Osteoblast (primary cell): Measurements from ENCODE around the gene METTL27. TPM values are rescaled to one million over a fixed set of nuclear protein-coding genes. Genes with fewer than 3 reads are reported as not detected.

Experiments used
- DNase-seq: peaks from one replicate; pipeline ENCODE4 v3.0.0; 2011; ENCODE audit warnings: low spot score, mixed read lengths; ENCODE audit not compliant: insufficient read length; ENCODE audit errors: missing footprints
- H2AFZ ChIP-seq: 2 replicates; pipeline ENCODE4 v1.6.0; 2011; ENCODE audit warnings: mild to moderate bottlenecking, low read length
- H3K27ac ChIP-seq: 2 replicates; pipeline ENCODE4 v1.5.1; 2011; ENCODE audit warnings: mild to moderate bottlenecking, low read depth, low read length, moderate library complexity
- H3K27me3 ChIP-seq: 2 replicates; pipeline ENCODE4 v1.6.0; 2012; ENCODE audit warnings: mild to moderate bottlenecking, control low read depth, inconsistent platforms, low read length, moderate library complexity; ENCODE audit not compliant: insufficient read depth
- H3K36me3 ChIP-seq: 2 replicates; pipeline ENCODE4 v1.5.1; 2011; ENCODE audit warnings: mild to moderate bottlenecking, low read length, control low read depth, moderate library complexity; ENCODE audit not compliant: insufficient read depth
- H3K4me1 ChIP-seq: 2 replicates; pipeline ENCODE4 v1.5.1; 2011; ENCODE audit warnings: mild to moderate bottlenecking, low read length, control low read depth, moderate library complexity; ENCODE audit not compliant: insufficient read depth
- H3K4me2 ChIP-seq: 2 replicates; pipeline ENCODE4 v1.6.0; 2011; ENCODE audit warnings: mild to moderate bottlenecking, low read length; ENCODE audit not compliant: insufficient read depth
- H3K4me3 ChIP-seq: fragments of 200-600 bp; sonication (generic); 3 replicates; pipeline ENCODE4 v1.5.1; 2012; ENCODE audit warnings: mild to moderate bottlenecking, low read length, inconsistent platforms; ENCODE audit not compliant: insufficient read depth
- H3K79me2 ChIP-seq: 2 replicates; pipeline ENCODE4 v1.6.0; 2012; ENCODE audit warnings: mild to moderate bottlenecking, low read length, control low read depth, inconsistent platforms; ENCODE audit not compliant: insufficient read depth
- H3K9me3 ChIP-seq: 2 replicates; pipeline ENCODE4 v1.5.1; 2011; ENCODE audit warnings: low read depth, low read length, control low read depth
- H4K20me1 ChIP-seq: 2 replicates; pipeline ENCODE4 v1.6.0; 2012; ENCODE audit warnings: mild to moderate bottlenecking, low read length, control low read depth; ENCODE audit not compliant: insufficient read depth
- total RNA-seq: library from RNA; depleted of rRNA; stranded (reverse); fragments of >200 nt; gene quantifications from 2 replicates; pipeline ENCODE4 v1.2.3, GENCODE V29; 2012
- TF ChIP-seq, protein P1 (sequence below): IDR thresholded peaks from 2 replicates; pipeline ENCODE4 v1.5.1; 2011; ENCODE audit warnings: mild to moderate bottlenecking, low read depth, low read length, moderate library complexity; ENCODE audit errors: extremely low read depth

Gene METTL27
- total RNA-seq, 1 donor, result 8.7 TPM

- no peak overlapping the region for H3K27ac ChIP-seq
Measured at GRCh38 chr7:73832806-73833205, 9.5 kb downstream of the METTL27 start.

GRCh38 chr7:73831834-73832651 lies 10.3 kb downstream of the METTL27 start:
- DNase-seq, result peak; percentile 70
- H2AFZ ChIP-seq, result peak overlapping the region; percentile 62
- no peak overlapping the region for H3K4me3 ChIP-seq
- H3K9me3 ChIP-seq, result no peaks in the 10 kb centered on the region
- TF ChIP-seq, protein P1, sequence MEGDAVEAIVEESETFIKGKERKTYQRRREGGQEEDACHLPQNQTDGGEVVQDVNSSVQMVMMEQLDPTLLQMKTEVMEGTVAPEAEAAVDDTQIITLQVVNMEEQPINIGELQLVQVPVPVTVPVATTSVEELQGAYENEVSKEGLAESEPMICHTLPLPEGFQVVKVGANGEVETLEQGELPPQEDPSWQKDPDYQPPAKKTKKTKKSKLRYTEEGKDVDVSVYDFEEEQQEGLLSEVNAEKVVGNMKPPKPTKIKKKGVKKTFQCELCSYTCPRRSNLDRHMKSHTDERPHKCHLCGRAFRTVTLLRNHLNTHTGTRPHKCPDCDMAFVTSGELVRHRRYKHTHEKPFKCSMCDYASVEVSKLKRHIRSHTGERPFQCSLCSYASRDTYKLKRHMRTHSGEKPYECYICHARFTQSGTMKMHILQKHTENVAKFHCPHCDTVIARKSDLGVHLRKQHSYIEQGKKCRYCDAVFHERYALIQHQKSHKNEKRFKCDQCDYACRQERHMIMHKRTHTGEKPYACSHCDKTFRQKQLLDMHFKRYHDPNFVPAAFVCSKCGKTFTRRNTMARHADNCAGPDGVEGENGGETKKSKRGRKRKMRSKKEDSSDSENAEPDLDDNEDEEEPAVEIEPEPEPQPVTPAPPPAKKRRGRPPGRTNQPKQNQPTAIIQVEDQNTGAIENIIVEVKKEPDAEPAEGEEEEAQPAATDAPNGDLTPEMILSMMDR, result no peak
- no peaks in the 10 kb centered on the region for H3K36me3 ChIP-seq
- no peaks in the 10 kb centered on the region for H3K27me3 ChIP-seq
- H4K20me1 ChIP-seq, result no peaks in the 10 kb centered on the region
- H3K27ac ChIP-seq, result no peak overlapping the region
- H3K4me1 ChIP-seq, result peaks cover 5% of the 10 kb centered on the region
- no peak overlapping the region for H3K4me2 ChIP-seq
- H3K79me2 ChIP-seq, result no peaks in the 10 kb centered on the region

More at GRCh38 chr7:73832806-73833205, 9.5 kb downstream of the METTL27 start:
- Histone ChIP-seq H4K20me1 (no peaks in the 10 kb centered on the region), H3K4me1 (peaks cover 5% of the 10 kb centered on the region), H3K4me2 (no peak overlapping the region), H3K36me3 (no peaks in the 10 kb centered on the region), H3K27me3 (no peaks in the 10 kb centered on the region), H2AFZ (no peak overlapping the region), H3K4me3 (no peak overlapping the region), H3K79me2 (no peaks in the 10 kb centered on the region), H3K9me3 (no peaks in the 10 kb centered on the region)
- no peak for DNase-seq
- TF ChIP-seq, protein P1, result no peak

DNA sequence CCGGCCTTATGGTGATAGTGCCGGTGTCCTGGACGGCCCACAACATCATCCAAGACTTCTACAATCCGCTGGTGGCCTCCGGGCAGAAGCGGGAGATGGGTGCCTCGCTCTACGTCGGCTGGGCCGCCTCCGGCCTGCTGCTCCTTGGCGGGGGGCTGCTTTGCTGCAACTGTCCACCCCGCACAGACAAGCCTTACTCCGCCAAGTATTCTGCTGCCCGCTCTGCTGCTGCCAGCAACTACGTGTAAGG lies 10.8 kb downstream of the METTL27 start:
- Histone ChIP-seq H3K4me3 (no peak overlapping the region), H3K9me3 (no peaks in the 10 kb centered on the region), H3K27me3 (no peaks in the 10 kb centered on the region), H3K79me2 (no peaks in the 10 kb centered on the region), H4K20me1 (no peaks in the 10 kb centered on the region), H3K4me1 (peaks cover 5% of the 10 kb centered on the region), H2AFZ (peak overlapping the region; percentile 62), H3K27ac (no peak overlapping the region), H3K36me3 (no peaks in the 10 kb centered on the region), H3K4me2 (no peak overlapping the region)
- no peak for DNase-seq
- TF ChIP-seq, protein P1, result no peak

DNA sequence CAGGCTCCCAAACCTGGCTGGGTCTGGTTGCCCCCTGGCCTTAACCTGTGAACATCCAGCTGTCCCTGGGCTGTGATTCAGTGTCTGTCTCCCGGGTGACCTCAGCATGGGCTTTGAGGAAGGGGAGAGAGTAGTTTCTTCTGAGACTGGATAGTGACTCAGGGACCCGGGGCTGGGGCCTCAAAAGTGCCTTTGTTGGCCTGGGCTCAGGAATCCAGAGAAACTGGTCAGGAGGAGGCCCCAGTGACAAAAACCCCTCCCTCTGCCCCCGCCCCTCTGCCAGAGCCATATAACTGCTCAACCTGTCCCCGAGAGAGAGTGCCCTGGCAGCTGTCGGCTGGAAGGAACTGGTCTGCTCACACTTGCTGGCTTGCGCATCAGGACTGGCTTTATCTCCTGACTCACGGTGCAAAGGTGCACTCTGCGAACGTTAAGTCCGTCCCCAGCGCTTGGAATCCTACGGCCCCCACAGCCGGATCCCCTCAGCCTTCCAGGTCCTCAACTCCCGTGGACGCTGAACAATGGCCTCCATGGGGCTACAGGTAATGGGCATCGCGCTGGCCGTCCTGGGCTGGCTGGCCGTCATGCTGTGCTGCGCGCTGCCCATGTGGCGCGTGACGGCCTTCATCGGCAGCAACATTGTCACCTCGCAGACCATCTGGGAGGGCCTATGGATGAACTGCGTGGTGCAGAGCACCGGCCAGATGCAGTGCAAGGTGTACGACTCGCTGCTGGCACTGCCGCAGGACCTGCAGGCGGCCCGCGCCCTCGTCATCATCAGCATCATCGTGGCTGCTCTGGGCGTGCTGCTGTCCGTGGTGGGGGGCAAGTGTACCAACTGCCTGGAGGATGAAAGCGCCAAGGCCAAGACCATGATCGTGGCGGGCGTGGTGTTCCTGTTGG lies 11.4 kb downstream of the METTL27 start, which contains the start of gene CLDN4:
TSS of gene CLDN4 (plus strand) at position 316 of the 903 bp plus-strand sequence. CDS start at position 522, 206 bp downstream.
- no peaks in the 10 kb centered on the region for H3K9me3 ChIP-seq
- H4K20me1 ChIP-seq, result no peaks in the 10 kb centered on the region
- no peaks in the 10 kb centered on the region for H3K36me3 ChIP-seq
- H3K79me2 ChIP-seq, result no peaks in the 10 kb centered on the region
- DNase-seq, result peak; percentile 72
- peak within 1 kb of the TSS; percentile 62 for H2AFZ ChIP-seq
- peaks cover 5% of the 10 kb centered on the region for H3K4me1 ChIP-seq
- H3K4me2 ChIP-seq, result no peak within 1 kb of the TSS
- TF ChIP-seq, protein P1, result no peak
- no peak within 1 kb of the TSS for H3K27ac ChIP-seq
- no peak within 1 kb of the TSS for H3K4me3 ChIP-seq
- H3K27me3 ChIP-seq, result no peaks in the 10 kb centered on the region
